ENCODE data around the gene OTOG.
"Not testable (repeated sequence)": the region's sequence is repeated elsewhere in the genome, so short reads cannot be mapped to it uniquely, and the experiment has no call there.

OTOG gene

DNA sequence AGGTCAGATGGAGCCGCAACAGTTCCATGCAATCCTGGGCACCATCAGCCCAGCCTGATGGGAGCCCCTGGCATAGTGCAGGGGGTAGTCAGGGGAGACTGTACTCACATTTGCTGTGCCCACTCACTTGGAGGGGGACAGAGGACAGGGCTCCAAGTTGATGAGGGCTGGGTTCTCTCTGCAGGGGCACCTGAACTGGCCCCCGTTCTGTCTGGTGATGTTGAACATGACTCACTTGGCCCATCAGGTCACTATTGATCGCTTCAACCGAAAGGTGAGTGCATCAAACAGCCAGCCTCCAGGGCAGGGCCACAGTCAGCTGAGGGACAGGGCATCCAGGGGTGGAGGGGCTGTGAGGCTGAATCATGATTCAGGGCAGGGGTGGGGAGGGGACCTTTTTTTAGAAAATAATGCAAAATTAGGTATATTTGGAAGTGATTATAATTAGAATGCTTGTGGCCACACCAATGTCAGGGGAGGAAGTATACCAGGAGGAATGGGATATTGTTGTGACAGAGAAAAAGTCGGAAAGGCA lies 66.4 kb downstream of the OTOG start:
- no peak for DNase-seq (ENCODE audit: extremely low read depth in 1 of 2, low read depth in 1 of 2)

- no peak for DNase-seq (ENCODE audit: extremely low read depth in 1 of 2, low read depth in 1 of 2)
These were observed 66.9 kb downstream of the OTOG start for GRCh38 chr11:17613983-17614382.

- not testable (repeated sequence) for DNase-seq (ENCODE audit: extremely low read depth in 1 of 2, low read depth in 1 of 2)
These were observed 75.7 kb downstream of the OTOG start for GRCh38 chr11:17622711-17623110.

GRCh38 chr11:17629113-17629512 lies 82.1 kb downstream of the OTOG start:
- DNase-seq (ENCODE audit: extremely low read depth in 1 of 2, low read depth in 1 of 2), result no peak

DNA sequence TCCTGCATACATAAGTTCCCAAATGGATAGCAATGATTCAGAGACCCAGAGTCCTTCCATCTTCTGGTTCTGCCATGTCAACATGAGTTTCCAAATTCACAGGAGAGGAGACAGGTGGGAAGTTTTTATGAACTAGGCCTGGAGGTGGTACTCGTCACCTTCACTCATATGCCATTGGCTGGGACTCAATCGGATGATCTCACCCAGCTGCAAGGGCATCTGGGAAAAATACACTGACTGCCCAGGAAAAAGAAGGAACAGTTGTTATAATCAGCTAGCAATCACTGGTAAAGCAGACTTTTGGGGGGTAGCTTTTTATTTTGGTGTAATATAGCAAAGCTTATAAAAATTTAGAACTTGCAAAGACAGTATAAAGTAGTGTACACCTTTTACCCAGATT lies 83.9 kb downstream of the OTOG start:
- DNase-seq (ENCODE audit: extremely low read depth in 1 of 2, low read depth in 1 of 2), result no peak

DNA sequence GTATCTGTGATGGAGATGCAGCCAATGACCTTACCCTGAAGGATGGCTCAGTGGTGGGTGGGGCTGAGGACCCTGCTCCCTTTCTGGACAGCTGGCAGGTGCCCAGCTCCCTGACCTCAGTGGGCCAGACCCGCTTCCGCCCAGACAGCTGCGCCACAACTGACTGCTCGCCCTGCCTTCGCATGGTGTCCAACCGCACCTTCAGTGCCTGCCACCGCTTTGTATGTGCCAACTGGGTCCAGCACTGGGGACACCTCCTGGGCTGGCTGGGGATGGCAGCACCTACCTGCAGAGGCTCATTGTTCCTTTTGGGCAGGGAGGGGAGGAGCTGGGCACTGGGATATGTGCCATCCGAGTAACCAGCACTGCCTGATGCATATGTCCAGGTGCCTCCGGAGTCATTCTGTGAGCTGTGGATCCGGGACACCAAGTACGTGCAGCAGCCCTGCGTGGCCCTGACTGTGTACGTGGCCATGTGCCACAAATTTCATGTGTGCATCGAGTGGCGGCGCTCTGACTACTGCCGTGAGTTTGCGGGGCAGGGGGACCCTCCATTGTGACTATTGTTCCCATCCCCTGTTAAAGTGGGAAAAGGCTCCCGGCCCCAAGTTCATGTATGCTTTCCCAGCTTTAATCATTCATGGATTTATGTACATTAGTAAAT lies 84.8 kb downstream of the OTOG start:
- DNase-seq (ENCODE audit: extremely low read depth in 1 of 2, low read depth in 1 of 2), result no peak

DNA sequence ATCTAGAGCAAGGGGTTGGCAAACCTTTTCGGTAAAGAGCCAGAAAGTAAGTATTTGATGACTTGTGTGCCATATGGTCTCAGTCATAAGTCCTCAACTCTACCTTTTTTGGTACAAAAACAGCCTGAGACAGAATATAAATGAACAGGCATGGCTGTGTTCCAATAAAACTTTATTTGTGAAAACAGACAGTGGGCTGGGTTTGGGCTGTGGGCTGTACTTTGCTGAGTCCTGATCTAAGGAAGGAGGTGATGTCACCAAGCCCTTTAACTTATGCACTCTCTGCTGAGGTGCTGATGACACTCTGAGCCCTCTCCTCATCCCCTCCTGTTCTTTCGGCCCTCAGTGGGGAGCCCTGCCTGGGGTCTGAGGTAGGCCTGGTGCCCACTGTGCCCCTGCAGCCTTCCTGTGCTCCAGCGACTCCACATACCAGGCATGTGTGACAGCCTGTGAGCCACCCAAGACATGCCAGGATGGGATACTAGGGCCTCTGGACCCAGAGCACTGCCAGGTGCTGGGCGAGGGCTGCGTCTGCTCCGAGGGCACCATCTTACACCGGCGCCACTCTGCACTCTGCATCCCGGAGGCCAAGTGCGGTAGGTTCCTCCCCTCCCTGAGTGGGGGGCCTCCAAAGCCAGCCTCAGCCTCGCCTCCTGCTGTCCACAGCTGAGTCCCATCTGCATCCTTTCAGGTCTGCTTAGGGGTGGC lies 86.4 kb downstream of the OTOG start:
- no peak for DNase-seq (ENCODE audit: extremely low read depth in 1 of 2, low read depth in 1 of 2)

- DNase-seq (ENCODE audit: extremely low read depth in 1 of 2, low read depth in 1 of 2), result no peak
These were observed 87.1 kb downstream of the OTOG start for GRCh38 chr11:17633987-17634775.

- DNase-seq (ENCODE audit: extremely low read depth in 1 of 2, low read depth in 1 of 2), result no peak
These were observed 87.9 kb downstream of the OTOG start for GRCh38 chr11:17634776-17635550.

DNA sequence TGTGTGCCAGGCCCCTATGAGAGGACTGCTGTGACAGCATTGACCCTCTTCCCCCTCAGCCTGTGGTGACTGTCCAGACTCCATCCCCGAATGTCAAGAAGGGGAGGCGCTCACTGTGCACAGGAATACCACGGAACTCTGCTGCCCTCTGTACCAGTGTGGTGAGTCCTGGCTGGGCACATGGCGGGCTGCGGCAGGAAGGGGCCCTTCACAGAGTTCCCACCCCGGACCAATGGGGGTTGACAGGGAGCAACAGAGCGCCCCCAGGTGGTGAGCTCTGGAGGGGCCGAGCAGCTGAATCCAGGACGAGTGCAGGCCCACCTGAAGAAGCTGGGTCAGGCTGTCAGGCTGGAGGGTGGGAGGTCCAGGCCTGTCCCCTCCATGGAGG lies 88.5 kb downstream of the OTOG start:
- DNase-seq (ENCODE audit: extremely low read depth in 1 of 2, low read depth in 1 of 2), result no peak

DNA sequence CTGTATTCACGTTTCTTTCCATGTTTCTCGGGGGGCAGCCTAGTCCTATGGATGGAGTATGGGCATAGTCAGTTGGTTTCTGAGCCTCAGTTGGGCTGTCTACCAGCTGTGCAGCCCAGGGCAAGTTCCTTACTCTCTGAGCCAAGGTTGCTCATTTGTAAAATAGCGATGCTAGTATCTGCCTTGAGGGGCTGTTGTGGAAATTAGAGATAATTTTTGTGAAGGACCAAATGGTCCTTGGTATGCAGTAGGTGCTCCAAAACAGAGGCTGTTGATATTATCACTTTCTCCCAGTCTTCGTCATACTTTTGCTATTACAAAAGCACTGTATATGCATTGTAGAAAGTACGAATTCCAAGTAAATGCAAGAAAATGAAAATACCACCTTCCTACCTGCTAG lies 89.7 kb downstream of the OTOG start:
- DNase-seq (ENCODE audit: extremely low read depth in 1 of 2, low read depth in 1 of 2), result no peak

- DNase-seq (ENCODE audit: extremely low read depth in 1 of 2, low read depth in 1 of 2), result no peak
These were observed 90.8 kb downstream of the OTOG start for GRCh38 chr11:17637901-17638300.

DNA sequence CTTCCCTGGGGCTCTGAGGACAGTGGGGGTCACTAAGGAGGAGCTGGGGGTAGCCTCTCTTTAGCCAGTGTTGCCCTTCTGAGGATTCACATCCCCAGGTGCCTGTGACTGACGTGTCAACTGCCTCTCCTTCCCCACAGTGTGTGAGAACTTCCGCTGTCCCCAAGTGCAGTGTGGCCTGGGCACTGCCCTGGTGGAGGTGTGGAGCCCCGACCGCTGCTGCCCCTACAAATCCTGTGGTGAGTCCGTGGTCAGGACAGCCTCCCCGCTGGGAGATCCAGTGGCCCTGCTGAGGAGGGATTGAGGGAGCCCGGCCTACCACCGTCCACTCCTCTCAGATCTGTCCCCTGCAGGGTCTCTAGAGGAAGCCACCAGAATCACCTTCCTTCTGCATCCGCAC lies 91.3 kb downstream of the OTOG start:
- no peak for DNase-seq (ENCODE audit: extremely low read depth in 1 of 2, low read depth in 1 of 2)

GRCh38 chr11:17639091-17639490 lies 92.0 kb downstream of the OTOG start:
- DNase-seq (ENCODE audit: extremely low read depth in 1 of 2, low read depth in 1 of 2), result no peak

DNA sequence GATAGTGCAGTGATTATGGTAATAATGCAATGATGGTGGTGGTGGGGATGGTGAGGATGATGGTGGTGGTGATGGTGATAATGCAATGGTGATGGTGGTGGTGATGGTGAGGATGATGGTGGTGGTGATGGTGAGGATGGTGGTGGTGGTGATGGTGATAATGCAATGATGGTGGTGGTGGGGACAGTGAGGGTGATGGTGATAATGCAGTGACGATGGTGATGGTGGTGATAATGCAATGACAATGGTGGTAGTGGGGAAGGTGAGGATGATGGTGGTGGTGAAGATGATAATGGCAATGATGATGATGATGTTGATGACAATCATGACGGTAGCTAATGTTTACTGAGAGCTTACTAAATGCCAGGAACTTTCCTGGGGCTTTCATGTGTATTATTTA lies 92.7 kb downstream of the OTOG start:
- no peak for DNase-seq (ENCODE audit: extremely low read depth in 1 of 2, low read depth in 1 of 2)

GRCh38 chr11:17640493-17641164 lies 93.6 kb downstream of the OTOG start:
- no peak for DNase-seq (ENCODE audit: extremely low read depth in 1 of 2, low read depth in 1 of 2)

DNA sequence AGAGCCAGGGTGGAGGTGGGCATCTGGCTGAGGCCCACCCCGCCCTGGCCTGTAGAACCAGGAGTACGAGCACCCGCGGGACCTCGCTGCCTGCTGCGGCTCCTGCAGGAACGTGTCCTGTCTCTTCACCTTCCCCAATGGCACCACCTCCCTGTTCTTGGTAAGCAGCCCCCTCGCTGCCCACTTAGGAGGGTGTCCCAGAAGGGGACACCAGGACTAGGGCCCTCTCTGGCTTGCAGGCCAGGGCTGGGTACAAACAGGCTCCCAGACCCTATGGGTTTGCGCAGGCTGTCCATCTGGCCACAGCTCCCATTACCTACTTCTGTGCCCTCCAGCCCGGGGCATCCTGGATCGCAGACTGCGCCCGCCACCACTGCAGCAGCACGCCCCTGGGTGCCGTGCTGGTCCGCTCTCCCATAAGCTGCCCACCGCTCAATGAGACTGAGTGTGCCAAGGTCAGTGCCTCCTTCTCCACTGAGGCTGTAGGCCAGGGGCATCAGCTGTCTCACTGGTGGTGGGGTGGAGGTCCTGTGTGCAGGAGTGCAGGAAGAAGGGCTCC lies 94.8 kb downstream of the OTOG start:
- DNase-seq (ENCODE audit: extremely low read depth in 1 of 2, low read depth in 1 of 2), result no peak

- no peak for DNase-seq (ENCODE audit: extremely low read depth in 1 of 2, low read depth in 1 of 2)
These were observed 95.3 kb downstream of the OTOG start for GRCh38 chr11:17642370-17642769.

DNA sequence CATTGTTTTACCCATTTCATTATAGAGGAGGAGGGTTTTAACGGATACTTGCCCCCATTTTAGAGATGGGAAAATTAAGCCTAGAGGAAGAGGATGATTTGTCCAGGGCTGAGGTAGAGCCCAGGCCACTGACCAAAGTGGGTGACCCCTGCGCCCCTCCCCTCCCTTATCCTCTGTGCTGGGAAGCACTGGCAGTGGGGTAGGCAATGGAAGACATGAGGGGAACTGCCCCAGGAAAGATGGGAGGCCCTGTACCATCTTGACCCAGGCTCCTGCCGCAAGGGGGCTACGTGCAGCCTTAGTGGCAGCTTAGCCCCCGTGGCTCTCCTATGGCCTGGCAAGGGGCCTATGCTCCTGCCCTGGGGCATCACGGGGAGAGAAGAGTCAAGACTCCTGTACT lies 95.9 kb downstream of the OTOG start:
- DNase-seq (ENCODE audit: extremely low read depth in 1 of 2, low read depth in 1 of 2), result no peak

Measured in stimulated activated CD8-positive, alpha-beta memory T cell treated with anti-CD3 and anti-CD28 coated beads, Interleukin-7, amount 100 ng/mL, for 48 hours (primary cell).